Fibroblast of lung (primary cell): Measurements from ENCODE around the gene CYLD.

ENCODE experiments used
- CTCF ChIP-seq, 2 donors: IDR thresholded peaks in 1 of 2; conservative IDR thresholded peaks in 1 of 2; 1 replicate in 1 of 2; 2 replicates in 1 of 2; pipeline ENCODE4 v1.5.1; 2011 to 2012; ENCODE audit warnings: low read length in 2 of 2, control low read depth in 1 of 2, inconsistent platforms in 1 of 2, low read depth in 1 of 2, mild to moderate bottlenecking in 1 of 2
- EZH2 ChIP-seq: IDR thresholded peaks from 2 replicates; pipeline ENCODE4 v1.5.1; 2012; ENCODE audit warnings: low read length, control low read depth, mild to moderate bottlenecking; ENCODE audit errors: missing control alignments

GRCh38 chr16:50833929-50834328 is 92.0 kb downstream of the CYLD start:
- TF ChIP-seq CTCF (conservative IDR thresholded peaks at IDR 0.05 in 1 of 2, IDR thresholded peaks at IDR 0.05 in 1 of 2; ENCODE audit: low read depth in 1 of 2, low read length in 2 of 2) = no peak
- no peak for TF ChIP-seq EZH2
